HG03354 (cell line): ENCODE results near the gene SLU7.

Source experiments
- ATAC-seq: cut with Tn5 transposase; IDR thresholded peaks from one replicate; pipeline ENCODE4 v1.9.1; 2021; ENCODE audit warnings: mild to moderate bottlenecking; ENCODE audit not compliant: unreplicated experiment, poor library complexity, severe bottlenecking

The SLU7 gene

DNA sequence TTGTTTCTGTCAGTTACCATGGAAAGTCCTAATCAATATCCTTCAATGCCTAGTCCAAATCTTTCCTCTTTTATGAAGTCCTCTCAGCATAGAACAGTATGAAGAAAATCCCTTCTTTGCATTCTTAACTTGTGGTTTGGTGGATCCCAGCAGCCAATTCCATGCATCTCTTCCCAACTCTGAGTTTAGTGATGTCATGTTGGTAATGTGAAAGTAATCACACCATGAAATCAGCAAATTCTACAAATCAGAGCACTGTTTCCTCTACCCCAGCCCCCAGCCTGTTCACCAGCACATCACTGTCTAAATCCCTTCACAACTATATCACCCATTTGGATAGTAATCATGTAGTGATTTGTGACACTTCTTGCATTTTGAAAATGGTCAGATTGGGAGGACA lies 43.7 kb downstream of the SLU7 start:
- ATAC-seq: no peak

DNA sequence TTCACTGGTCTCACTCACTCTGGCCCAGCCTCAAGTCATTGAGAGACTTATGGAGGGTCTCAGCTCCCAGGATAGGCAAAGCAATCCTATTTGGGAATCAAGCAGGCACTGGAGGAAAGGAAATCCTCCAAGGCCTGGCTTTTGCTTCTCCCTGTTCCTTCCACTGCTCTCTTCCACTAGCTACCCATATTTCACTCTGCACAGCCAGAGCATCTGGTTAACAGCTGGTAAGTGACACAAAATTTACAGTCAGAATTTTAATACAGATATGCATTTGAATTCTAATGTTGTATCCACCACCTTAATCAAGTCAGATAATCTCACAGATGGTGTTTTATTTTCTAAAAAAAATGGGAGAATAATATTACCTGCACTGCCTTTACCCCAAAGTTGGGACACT lies 47.6 kb downstream of the SLU7 start:
- no peak for ATAC-seq

- ATAC-seq: no peak
These were observed 48.2 kb downstream of the SLU7 start for GRCh38 chr5:160370713-160371034.

DNA sequence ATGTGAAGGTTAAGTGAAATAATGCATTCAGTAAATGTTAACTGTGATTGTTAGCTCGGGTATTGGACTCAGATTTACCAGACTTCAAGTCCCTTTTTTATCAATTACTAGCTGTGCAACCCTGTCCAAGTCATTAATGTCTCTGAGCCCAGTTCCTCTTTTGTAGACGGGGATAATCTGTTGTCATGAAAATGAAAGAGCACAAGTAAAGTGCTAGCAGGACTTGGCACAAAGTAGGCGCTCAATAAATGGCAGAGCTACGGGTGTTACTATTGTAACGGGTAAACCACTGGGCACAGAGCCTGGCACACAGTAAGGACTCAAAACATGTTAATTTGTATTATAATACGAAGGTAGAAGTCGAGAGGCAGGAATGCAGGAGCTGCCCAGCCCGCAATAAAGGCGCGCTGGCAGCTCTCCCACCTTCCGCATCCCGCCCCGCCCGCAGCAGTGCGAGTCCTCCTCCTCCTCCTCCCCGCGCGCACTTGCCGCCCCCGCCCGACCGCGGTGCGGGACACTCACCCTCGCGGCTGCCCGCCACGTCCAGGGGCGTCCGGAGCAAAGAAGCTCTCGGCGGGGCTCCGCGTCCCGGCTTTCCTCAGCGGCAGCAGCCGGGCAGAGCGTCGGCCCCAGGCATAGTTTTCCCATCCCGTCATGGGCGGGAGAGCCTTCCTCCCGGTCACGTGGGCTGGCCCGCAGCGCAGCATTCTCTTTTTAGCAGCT lies 48.7 kb downstream of the SLU7 start, which contains the start of gene C1QTNF2:
Gene C1QTNF2, minus strand, starts transcription at position 637 of the 723 bp plus-strand sequence. CDS start 15,615 bp downstream, outside the sequence.
- ATAC-seq: peak; percentile 57

DNA sequence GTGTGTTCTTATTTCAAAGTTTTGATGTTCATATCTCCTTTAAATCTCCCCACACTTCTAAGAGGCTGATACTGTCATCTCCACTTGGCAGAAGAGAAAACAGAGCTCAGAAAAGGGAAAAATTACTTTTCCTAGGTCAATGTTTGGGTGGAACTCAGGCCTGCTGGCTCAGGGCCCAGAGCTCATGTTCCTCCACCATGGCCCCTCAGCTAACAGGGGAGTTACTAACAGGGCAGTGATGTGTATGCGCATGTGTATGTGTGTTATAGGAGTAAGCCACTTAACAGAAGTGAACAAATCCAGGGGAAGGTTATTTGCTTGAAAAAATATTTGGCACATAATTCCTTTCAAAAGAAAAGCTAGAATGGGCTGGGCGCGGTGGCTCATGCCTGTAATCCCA lies 51.0 kb downstream of the SLU7 start:
- ATAC-seq: no peak

DNA sequence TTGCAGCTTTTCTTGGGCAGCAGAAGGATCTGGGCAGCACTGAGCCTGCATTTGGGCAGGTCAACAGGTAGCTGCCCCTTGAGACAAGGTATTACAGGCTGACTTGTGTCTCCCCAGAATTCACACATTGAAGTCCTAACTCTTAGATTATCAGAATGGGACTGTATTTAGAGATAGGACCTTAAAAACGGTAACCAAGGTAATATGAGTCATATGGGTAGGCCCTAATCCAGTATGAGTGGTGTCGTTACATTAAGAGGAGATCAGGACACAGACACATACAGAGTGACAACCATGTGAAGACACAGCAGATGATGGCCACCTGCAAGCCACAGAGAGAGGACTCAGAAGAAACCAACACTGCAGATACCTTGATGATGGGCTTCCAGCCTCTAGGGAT lies 51.6 kb downstream of the SLU7 start:
- no peak for ATAC-seq

- ATAC-seq: no peak
These were observed 52.7 kb downstream of the SLU7 start for GRCh38 chr5:160366230-160366629.

DNA sequence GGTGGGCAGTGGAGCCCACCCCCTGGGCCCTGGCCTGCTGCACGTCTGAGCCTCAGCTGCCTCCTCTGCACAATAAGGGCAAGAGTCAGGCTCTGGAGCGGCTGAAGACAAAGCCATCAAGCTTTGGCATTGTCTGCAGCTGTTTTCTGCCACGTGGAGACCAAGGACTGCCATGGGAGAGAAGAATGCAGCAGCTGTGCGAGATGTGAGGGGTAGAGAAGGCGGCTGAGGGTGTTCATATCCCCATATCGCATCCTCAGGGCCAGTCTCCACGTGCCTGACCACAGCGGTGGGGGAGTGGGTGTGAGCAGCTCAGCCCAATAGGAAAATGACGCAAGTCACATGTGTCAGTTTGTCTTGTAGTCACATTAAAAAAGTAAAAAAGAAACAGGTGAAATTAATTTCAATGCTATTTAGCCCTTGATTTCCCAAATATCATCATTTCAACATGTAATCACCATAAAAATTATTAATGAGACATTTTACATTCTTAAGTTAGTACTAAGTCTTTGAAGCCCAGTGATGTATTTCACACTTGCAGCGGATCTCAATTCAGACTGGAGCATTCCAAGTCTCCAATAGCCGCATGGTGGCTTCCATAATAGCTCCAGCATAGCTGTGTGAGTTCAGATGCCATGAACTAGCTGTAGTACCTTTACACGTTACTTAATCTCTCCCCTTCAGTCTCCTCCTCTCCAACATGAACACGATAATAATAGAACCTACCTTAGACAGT lies 55.1 kb downstream of the SLU7 start:
- ATAC-seq: no peak

DNA sequence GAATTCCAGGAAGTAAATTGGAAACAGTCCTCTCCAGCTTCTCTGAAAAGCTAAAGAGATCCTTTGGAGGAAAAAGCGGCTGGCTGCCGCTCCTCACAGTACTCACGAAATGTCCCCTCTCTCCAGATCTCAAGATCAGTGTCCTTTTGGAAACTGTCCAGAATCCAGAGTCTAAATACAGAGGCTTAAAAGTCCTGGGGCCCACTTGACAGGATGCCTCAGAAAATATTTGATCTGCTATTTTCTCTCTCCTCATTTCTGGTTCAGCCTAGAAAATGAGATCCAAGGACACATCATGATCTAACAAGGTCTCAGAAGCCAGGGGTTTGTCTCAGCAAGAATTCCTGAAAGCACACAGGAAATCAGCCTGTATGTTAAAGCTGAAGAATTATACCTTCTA lies 55.7 kb downstream of the SLU7 start:
- ATAC-seq: no peak

DNA sequence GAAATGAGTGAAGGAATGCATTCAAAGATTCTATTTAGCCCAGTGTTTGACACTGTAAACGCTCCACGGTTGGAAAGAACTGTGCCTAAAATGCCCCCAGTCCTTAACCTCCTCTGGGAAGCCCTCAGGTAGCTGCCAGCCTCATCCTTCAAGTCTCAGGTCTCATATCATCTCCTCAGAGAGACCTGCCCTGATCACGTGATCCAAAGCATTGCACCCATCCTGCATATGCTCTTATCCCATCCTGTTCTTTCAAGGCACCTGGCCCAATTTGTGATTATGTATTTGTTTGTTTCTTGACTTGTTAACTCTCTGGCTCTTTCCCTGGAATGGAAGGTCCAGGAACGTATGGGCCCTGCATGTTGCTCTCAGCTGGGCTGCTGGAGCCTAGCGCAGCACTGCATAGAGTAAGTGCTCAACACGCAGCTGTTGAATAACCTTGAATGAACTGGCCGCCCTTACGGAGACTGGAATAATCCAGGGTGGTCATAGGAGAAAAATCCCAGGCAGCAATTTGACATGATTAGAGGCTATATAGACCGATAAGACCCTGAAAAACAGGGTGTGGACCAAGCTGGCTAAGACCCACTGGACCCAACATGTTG lies 57.2 kb downstream of the SLU7 start:
- ATAC-seq: no peak

DNA sequence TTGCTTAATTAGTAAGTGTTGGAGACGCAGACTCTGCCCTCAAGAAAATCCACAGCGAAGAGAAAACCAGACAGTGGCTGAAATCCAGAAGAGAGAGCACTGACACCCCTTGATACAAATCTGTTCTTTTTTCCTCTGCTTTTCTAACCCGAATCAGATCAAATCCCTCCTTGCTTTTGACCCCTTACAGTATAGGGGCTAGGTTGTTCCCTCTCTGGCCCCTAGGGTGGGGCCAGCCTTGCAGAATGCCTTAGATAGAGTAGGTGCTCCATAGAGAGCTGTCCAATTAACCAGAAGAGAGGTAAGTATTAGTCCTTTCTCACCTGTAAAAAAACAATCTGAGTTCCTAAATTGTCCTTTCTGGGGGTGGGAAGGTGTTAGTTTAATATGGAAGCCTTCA lies 58.6 kb downstream of the SLU7 start:
- no peak for ATAC-seq

DNA sequence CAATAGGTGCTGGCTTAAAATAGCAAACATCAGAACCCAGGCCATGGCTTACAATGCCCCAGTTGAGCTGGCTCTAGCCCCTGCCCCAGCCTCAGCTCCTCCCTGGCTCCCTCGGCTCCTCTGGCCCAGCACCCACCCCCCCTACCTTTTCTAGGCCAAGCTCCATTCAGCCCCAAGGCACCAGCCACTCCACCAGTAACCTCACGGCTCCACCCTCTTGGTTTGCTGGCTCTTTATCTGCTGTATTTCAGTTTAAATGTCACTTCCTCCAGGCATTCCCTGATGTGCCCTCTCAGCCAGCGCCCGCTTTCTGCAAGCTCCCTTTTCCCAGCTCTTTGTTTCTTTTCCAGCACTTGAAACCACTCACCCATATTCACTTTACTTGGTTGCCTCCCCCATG lies 59.1 kb downstream of the SLU7 start:
- ATAC-seq: no peak

- ATAC-seq: no peak
These were observed 59.6 kb downstream of the SLU7 start for GRCh38 chr5:160359242-160359641.

GRCh38 chr5:160357861-160358411 lies 60.9 kb downstream of the SLU7 start:
- ATAC-seq: no peak

- ATAC-seq: no peak
These were observed 61.5 kb downstream of the SLU7 start for GRCh38 chr5:160357394-160357793.

DNA sequence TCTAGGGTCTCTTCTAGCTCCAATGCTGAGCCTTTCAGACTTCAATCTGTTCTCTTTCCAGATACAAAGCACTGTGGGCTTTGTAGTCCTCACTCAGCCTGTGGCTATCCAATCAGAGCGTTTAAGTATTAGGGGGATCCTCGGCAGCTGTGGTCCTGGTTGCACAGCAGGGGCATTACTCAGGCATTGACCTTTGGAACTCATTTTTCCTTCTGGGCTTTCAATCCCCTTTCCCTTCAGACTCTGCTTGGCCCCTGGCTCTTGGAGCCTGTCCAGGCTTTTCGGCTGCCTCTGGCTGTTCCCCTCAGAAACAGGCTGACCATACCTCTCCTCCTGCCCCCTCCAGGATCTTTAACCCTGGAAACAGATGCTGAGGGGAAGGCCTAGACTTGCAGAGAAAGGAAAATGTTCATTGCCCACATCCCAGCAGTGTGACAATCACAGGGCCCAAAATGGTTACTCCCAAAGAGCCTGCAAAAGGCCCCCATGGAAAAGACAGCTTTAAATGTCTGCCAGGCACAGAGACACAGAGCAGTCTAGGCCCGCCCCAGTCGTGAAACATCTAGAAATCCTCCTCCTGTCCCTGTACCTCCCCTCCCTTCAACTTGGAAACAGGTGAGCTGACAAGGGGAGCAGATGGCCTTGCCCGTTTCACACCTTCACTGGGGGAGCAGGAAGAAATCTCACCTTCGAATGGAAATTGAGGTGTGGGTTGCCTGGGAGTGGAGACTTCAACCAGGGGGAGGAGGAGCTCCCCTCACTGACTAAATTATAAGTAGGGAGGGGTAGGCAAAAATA lies 62.1 kb downstream of the SLU7 start:
- no peak for ATAC-seq

DNA sequence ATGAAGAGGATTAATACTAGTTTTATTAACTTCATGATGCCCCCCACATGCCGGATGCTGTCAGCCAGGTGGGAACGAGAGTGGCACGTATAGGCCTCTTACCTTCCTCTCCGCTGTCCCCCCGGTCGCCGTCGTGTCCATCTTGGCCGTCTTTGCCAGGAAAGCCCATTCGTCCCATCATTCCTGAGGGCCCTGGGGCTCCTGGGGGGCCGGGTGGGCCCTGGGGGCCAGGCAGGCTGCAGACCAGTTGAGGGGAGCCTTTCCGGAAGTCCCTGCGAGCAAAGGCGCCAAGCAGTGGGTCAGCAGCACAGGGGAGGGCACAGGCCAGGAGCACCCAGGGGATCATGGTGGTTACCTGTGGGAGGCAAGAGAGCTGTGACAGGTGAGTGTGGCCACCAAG lies 64.2 kb downstream of the SLU7 start:
- ATAC-seq: no peak

DNA sequence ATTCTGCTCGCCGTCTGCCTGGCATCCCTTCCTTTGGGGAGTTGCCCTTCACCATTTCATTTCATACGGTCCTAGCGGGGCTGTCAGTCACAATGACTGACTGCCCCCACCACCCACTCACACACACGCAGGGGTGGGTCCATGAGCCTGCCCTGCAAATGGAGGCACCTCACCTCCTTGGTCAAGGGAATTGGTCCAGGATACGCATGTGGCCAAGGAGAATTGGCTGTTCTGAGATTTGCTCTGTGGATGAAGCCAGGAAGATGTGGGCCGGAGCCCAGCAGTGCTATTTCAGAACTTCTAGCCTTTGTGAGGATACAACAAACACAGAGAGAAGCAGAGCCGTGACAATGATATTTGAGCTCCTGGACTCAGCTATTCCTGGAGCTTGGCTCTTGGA lies 65.5 kb downstream of the SLU7 start:
- ATAC-seq: no peak

- ATAC-seq: no peak
These were observed 66.6 kb downstream of the SLU7 start for GRCh38 chr5:160352308-160352707.
